Thyroid gland (tissue), 4 donors: ENCODE measurements around the gene CCL24.
"Not testable (repeated sequence)": the region's sequence is repeated elsewhere in the genome, so short reads cannot be mapped to it uniquely, and the experiment has no call there.

Experiments used
- CTCF ChIP-seq, 6 experiments: fragments of 200-600 bp in 3 of 6; fragments of 450-650 bp in 3 of 6; sonication (generic) in 3 of 6; IDR thresholded peaks; one replicate each; pipeline ENCODE4 v1.5.1; 2016 to 2019; ENCODE audit warnings: antibody characterized with exemption in 6 of 6, mild to moderate bottlenecking in 2 of 6, inconsistent platforms in 1 of 6, moderate library complexity in 1 of 6
- POLR2A ChIP-seq, 2 donors: fragments of 450-650 bp; IDR thresholded peaks; one replicate each; pipeline ENCODE4 v1.6.1; 2017; ENCODE audit warnings: antibody characterized with exemption in 2 of 2, mild to moderate bottlenecking in 2 of 2, moderate library complexity in 1 of 2

DNA sequence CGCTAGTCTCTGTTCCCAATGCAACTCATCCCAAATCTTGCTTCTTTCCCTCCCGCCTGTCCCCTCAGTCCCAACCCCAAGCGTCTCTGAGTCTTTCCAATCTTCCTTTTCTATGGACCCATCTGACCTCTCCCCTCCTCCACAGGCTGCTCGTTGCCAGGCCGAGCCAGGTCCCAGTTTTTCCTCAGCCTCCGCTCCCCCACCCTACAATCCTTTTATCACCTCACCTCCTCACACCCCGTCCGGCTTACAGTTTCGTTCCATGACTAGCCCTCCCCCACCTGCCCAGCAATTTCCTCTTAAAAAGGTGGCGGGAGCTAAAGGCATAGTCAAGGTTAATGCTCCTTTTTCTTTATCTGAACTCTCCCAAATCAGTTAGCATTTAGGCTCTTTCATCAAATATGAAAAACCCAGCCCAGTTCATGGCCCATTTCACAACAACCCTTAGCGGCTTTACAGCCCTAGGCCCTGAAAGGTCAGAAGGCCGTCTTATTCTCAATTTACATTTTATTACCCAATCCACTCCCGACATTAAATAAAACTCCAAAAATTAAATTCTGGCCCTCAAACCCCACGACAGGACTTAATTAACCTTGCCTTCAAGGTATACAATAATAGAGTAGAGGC is 32.8 kb downstream of the CCL24 start:
- not testable (repeated sequence) for TF ChIP-seq CTCF, POLR2A (IDR thresholded peaks at IDR 0.05)
